Esophagus muscularis mucosa (tissue), 4 donors: ENCODE measurements around the gene DOCK8.
"Not testable (repeated sequence)": the region's sequence is repeated elsewhere in the genome, so short reads cannot be mapped to it uniquely, and the experiment has no call there.

Source experiments
- CTCF ChIP-seq, 3 experiments: fragments of 200-600 bp in 2 of 3; fragments of 450-650 bp in 1 of 3; sonication (generic) in 2 of 3; IDR thresholded peaks; one replicate each; pipeline ENCODE4 v1.5.1; 2017 to 2019; ENCODE audit warnings: antibody characterized with exemption in 3 of 3, mild to moderate bottlenecking in 2 of 3, moderate library complexity in 1 of 3
- EP300 ChIP-seq: sonication (generic); formaldehyde crosslinking; IDR thresholded peaks from one replicate; pipeline ENCODE4 v1.6.1; 2017; ENCODE audit warnings: antibody characterized with exemption
- POLR2A ChIP-seq: fragments of 450-650 bp; IDR thresholded peaks from one replicate; pipeline ENCODE4 v1.6.1; 2017; ENCODE audit warnings: antibody characterized with exemption, moderate library complexity, mild to moderate bottlenecking, low read depth
- POLR2AphosphoS5 ChIP-seq, 2 donors: sonication (generic); formaldehyde crosslinking; IDR thresholded peaks; one replicate each; pipeline ENCODE4 v1.6.1; 2017; ENCODE audit warnings: antibody characterized with exemption in 2 of 2

DNA sequence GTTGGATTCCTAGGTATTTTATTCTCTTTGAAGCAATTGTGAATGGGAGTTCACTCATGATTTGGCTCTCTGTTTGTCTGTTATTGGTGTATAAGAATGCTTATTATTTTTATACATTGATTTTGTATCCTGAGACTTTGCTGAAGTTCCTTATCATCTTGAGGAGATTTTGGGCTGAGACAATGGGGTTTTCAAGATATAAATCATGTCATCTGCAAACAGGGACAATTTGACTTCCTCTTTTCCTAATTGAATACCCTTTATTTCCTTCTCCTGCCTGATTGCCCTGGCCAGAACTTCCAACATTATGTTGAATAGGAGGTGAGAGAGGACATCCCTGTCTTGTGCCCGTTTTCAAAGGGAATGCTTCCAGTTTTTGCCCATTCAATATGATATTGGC lies 17.0 kb downstream of the DOCK8 start:
- not testable (repeated sequence) for TF ChIP-seq CTCF (IDR thresholded peaks at IDR 0.05); POLR2AphosphoS5 (IDR thresholded peaks at IDR 0.05); POLR2A; EP300
